HG03060 (cell line): ENCODE data around the gene KLF5.
"Not testable (repeated sequence)": the region's sequence is repeated elsewhere in the genome, so short reads cannot be mapped to it uniquely, and the experiment has no call there.

Source experiments
- ATAC-seq: cut with Tn5 transposase; IDR thresholded peaks from one replicate; pipeline ENCODE4 v1.9.1; 2021; ENCODE audit warnings: low read depth, moderate number of reproducible peaks; ENCODE audit not compliant: unreplicated experiment

KLF5 gene

GRCh38 chr13:73082471-73082870, 23.7 kb downstream of the KLF5 start:
- ATAC-seq = no peak

DNA sequence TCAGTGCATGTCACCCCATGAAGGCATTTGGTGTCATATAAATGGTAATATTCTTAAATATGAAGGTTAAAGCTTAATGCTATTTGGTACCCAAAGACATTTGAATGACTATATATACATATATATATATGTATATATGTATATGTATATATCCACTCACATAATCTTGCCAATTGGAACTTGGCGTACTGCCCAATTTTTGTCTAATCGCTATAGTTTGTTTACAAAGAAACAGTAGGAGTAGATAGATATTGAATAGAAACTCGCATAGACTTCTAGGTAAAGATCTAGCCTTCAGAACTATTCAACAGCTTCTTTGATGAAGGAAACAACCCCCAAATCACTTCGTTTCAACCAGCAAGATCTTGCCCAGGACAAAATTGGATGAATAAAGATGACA, 24.1 kb downstream of the KLF5 start:
- no peak for ATAC-seq

DNA sequence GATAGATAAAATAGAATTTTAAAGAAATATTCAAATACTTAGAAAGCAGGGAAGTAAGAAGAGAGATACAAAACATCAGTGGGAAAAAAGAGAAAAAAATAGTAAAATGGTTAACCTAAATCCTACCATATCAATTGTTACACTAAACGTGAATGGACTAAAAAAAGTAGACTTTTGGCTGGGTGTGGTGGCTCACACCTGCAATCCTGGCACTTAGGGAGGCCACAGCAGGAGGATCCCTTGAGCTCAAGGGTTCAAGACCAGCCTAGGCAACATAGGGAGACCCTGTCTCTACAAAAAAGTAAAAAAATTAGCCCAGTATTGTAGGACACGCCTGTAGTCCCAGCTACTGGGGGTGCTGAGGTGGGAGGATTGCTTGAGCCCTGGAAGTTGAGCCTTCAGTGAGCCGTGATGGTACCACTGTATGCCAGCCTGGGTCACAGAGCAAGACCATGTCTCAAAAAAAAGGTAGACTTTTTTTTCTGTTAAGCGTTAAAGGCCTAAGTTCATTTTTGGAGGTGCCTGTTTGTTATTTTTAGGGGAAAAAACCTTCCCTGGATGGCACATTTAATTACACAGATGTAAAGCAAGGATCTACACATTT, 29.6 kb downstream of the KLF5 start:
- no peak for ATAC-seq

DNA sequence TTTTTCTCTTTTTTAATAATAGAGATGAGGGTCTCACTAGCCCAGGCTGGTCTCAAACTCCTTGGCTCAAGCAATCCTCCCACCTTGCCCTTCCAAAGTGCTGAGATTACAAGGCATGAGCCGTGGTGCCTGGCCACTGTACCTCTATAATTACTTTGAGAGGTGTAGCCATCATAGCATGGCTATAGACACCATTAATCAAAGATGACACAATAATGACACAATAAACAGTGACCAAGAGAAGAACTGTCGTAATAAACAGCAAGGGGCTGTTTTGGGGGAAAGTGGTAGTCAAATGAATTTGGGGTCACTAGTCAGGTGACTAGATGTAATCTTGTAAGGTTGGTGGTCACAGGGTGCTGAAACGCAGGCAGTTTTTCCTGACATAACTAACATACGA, 30.4 kb downstream of the KLF5 start:
- no peak for ATAC-seq

DNA sequence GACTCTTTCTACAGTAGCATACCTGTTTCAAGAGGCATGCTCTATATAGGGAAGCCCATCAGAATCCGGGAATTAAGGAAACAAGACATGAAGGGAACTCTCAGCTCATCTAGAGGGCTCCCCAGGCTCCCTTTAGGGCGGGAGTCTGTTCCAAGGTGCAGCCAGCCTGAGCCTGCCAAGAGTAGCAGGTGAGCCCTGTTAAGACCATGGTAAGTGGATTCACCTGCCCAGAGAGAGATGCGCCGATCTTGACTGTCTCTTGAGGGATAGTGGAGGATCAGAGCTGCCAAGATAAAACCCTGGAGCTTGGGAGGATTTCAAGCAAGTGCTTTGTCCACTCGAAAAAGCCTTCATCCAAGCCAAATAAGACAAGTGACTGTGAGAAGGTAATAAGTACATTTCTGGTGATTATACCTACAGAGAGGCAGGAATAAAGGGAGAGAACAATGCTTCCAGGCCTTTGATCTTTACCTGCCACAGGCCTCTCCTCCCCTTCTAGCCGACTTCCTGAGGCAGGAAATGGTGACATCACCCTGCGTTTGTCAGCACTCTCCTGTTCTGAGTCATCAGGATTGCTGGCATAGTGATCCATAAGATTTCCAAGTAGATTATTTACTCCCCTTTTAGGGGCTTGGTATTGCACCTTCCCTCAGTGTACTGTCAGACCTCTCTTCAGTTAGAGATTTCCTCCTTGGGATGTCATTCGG, 31.5 kb downstream of the KLF5 start:
- no peak for ATAC-seq

DNA sequence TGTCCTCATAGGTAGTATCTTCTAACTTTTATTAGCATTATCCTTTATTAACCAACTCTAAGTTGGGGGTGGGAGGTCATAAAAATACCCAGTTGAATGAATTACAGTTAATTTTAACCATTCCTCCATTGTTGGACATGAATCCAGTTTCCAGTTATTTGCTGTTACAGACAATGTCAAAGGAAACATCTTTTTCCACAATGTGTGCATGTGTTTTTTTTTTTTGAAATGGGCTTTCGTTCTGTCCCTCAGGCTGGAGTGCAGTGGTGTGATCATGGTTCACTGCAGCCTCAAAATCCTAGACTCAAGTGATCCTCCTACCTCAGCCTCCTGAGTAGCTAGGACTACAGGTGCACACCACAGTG, 32.0 kb downstream of the KLF5 start:
- no peak for ATAC-seq

DNA sequence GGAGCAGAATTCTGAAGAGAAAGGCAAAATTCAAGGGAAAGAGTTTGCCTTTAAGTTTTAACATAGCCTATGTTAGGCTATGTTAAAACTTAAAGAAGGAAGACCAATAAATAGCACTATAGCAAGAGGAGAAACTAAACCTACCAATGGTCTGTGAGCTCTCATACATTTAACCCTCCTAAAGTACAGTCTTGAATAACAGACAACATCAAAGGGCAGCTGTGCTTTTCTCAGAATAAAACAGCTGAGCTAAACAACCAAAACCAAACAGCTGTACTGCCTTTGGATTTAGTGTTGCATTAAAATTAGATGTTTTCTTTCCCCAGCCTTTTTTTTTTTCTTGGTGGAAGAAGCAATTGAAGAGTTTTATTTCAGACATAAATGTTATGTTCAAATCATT, 34.0 kb downstream of the KLF5 start:
- no peak for ATAC-seq

- ATAC-seq = no peak
Measured at GRCh38 chr13:73096173-73096572, 37.4 kb downstream of the KLF5 start.

DNA sequence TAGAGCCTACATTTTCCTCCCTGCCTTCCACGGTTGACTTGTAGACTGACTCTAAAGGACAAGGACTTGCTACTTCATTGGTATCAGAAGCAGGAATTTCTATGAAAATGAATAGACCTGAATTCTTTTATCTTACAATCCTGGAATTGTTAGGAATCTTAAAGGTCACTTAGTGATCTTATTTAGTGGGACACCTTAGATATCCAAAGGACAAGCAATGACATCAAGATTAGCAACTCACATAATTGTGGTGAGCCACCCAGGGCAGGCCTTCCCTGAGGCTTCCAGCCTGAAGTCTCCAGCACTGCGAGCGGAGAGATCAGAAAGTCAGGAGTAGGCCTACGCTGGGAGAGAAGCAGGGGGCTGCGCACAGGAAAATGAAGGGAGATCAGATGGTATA, 37.8 kb downstream of the KLF5 start:
- ATAC-seq = no peak

DNA sequence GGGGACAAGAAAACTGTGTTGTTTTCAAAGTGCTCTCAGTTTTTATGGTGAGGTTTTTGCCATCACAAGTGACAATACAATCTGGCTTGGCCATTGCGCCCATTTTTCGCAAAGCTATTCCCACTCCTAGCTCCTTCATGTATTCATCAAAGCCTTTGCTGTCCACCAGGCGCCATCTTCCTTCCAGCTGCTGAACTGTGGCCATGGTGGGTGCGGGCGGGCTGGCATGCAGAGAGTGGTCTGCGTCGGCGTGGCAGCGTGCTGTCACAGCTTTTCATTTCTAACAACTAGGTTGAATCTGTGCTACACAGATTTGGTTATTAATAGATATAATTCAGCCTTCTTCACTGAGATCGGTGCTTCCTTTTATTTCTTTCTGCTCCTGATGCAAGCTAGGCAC, 42.0 kb downstream of the KLF5 start:
- not testable (repeated sequence) for ATAC-seq

DNA sequence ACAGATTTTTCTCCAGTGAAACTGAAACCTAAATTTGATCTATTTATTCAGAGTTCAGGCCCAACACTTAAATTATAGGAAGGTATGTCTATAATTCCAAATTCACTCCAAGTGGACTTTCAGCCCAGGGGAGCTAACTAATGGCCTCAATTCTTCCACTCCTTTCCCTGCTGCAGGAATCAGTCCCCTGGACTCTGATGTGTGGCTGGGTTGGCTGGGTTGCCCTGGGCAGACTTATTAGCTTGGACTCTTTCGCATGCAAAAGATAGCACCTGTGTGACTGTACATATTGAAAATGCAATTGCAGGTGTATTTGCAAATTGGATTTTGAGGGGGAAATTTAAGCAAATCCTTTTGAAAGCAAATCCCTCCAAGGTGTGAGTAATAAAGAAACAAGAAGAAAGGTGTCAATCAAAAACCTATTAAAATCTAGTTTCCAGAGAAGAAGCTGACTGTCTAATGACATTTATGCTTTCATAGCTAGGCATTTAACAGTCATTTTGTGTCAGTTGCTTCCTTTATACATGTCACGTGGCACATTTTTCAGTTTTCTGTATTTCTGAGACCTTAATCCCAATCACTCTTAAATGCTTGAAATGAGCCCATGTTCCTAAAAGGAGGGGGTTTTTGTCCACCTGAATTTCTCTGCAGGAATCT, 42.7 kb downstream of the KLF5 start:
- no peak for ATAC-seq

DNA sequence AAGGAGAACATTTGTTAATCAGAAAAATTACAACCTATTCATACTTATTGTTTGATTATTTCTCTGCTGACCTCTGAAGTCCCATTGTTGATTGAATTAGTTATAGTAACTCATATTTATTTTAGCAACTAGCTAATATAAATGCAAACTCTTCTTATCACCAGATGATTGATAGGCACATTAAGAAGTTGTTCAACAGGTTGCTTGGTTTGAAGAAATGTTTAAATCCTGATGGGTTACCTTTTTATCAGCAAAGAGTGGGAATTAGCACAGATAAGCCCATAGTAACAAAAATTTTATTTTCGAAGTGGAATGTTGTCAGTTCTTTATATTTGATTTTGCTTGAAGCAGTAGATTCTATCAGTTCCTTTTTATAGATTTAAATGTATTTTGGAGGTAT, 44.4 kb downstream of the KLF5 start:
- ATAC-seq = no peak

DNA sequence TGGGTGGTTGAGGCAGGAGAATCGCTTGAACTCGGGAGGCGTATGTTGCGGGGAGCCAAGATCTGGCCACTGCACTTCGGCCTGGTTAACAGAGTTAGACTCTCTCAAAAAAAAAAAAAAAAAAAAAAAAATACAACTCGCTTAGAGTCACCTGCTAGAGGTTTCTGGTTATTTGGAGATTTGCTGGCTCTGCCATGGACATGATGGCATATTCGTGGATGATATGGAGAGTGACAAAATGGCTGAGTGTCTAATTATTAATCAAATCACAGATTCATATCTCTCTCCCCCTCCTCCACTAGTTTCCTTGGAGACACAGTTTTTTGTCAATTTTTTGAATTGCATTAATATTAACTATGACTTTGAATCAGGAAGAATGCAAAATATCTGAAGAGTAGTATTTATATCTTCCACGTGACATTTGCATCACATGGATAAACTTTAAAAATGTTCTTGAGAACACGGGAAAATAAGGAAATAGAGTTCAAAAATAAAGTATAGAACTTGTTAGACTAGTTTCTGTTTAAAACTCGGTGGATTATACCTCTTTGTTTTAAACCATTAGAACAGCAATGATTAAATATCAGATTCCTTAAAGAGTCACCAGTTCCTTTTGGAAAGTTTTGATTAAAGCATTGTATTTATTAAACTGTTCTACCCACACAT, 47.8 kb downstream of the KLF5 start:
- no peak for ATAC-seq

DNA sequence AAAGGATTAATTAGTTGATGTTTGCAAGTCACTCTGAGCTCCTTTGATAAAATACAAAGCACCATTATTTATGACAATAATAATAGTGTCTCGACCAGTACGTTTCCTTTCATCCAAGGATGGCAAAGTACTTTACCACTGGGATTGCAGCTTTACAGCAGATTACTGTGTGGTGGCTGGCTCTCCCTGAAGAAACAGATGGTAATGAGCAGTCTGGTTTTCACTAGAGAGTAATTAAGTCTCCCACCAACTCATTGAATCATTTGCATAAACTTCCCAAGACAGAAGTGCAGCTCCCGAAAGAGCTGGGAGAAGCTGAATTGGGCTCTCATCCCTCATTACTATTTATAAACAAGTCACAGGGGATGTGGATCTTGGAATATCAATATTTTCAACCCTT, 48.7 kb downstream of the KLF5 start:
- ATAC-seq = no peak

- ATAC-seq = no peak
Measured at GRCh38 chr13:73107970-73108369, 49.2 kb downstream of the KLF5 start.

- ATAC-seq = no peak
Measured at GRCh38 chr13:73109288-73109899, 50.6 kb downstream of the KLF5 start.

- ATAC-seq = no peak
Measured at GRCh38 chr13:73109969-73110368, 51.2 kb downstream of the KLF5 start.

GRCh38 chr13:73110814-73111213, 52.0 kb downstream of the KLF5 start:
- ATAC-seq = no peak

GRCh38 chr13:73111331-73111730, 52.5 kb downstream of the KLF5 start:
- no peak for ATAC-seq

- ATAC-seq = no peak
Measured at GRCh38 chr13:73119612-73120011, 60.8 kb downstream of the KLF5 start.
